ENCODE results near the gene CMA1. TPM values are rescaled to one million over a fixed set of nuclear protein-coding genes. Genes with fewer than 3 reads are reported as not detected.
"Not testable (repeated sequence)": the region's sequence is repeated elsewhere in the genome, so short reads cannot be mapped to it uniquely, and the experiment has no call there.

CMA1 gene
- total and polyA plus RNA-seq, 2 of the 8 experiments (the other 6 are each of a cell fraction or from before 2014, with no cell fraction given), result not detected

DNA sequence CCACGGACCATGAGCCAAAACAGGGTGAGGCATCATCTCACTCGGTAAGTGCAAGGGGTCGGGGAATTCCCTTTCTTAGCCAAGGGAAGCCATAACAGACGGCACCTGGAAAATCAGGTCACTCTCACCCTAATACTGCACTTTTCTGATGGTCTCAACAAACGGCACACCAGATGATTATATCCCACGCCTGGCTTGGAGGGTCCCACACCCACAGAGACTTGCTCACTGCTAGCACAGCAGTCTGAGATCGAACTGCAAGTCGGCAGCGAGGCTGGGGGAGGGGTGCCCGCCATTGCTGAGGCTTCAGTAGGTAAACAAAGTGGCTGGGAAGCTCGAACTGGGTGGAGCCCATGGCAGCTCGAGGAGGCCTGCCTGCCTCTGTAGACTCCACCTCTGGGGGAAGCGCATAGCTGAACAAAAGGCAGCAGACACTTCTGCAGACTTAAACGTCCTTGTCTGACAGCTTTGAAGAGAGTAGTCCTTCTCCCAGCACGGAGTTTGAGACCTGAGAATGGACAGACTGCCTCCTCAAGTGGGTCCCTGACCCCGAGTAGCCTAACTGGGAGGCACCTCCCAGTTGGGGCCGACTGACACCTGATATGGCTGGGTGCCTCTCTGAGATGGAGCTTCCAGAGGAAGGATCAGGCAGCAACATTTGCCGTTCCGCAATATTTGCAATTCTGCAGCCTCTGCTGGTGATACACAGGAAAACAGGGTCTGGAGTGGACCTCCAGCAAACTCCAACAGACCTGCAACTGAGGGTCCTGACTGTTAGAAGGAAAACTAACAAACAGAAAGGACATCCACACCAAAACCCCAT, 16.3 kb downstream of the CMA1 start:
- H3K4me2 ChIP-seq (ENCODE audit: insufficient read depth in 1 of 2, low read depth in 2 of 2, low read length in 2 of 2); H4K5ac ChIP-seq (ENCODE audit: insufficient read length, low read depth, low read length); H2BK5ac ChIP-seq (ENCODE audit: low read depth, low read length); H3K79me2 ChIP-seq (ENCODE audit: control insufficient read depth in 1 of 2, insufficient read depth in 2 of 2, low read length in 2 of 2); H2BK20ac ChIP-seq (ENCODE audit: low read length); H4K8ac ChIP-seq (ENCODE audit: extremely low read depth, insufficient read depth, low read length); H3K9ac ChIP-seq (replicated peaks in 1 of 4; ENCODE audit: extremely low read depth in 1 of 4, low read depth in 3 of 4, low read length in 3 of 4); H3K18ac ChIP-seq (ENCODE audit: extremely low read depth, low read length); H3K27ac ChIP-seq (ENCODE audit: low read depth, low read length); H3K4ac ChIP-seq (replicated peaks; ENCODE audit: insufficient read length, low read depth, low read length); H3K4me3 ChIP-seq (ENCODE audit: extremely low read depth in 1 of 4, insufficient read depth in 2 of 4, low read depth in 3 of 4, low read length in 4 of 4); H3K23ac ChIP-seq (ENCODE audit: insufficient read length); H4K20me1 ChIP-seq (replicated peaks in 1 of 2; ENCODE audit: control insufficient read depth in 1 of 2, insufficient read depth in 2 of 2, low read length in 2 of 2); H3K14ac ChIP-seq (ENCODE audit: insufficient read length); H2BK120ac ChIP-seq (replicated peaks; ENCODE audit: low read depth, low read length); H2BK15ac ChIP-seq (ENCODE audit: low read length); H3K4me1 ChIP-seq (replicated peaks in 1 of 4; ENCODE audit: control insufficient read depth in 3 of 4, insufficient read depth in 4 of 4, low read length in 3 of 4); H3K27me3 ChIP-seq (replicated peaks in 1 of 4; ENCODE audit: control insufficient read depth in 3 of 4, extremely low read depth in 1 of 4, insufficient read depth in 3 of 4, low read length in 3 of 4); H3K56ac ChIP-seq (replicated peaks; ENCODE audit: insufficient read length, low read depth, low read length); H3K36me3 ChIP-seq (ENCODE audit: control insufficient read depth in 2 of 4, insufficient read depth in 4 of 4, low read length in 3 of 4); H3K23me2 ChIP-seq (ENCODE audit: low read depth, low read length); H4K91ac ChIP-seq (replicated peaks; ENCODE audit: insufficient read length, low read length); H2BK12ac ChIP-seq (ENCODE audit: low read depth, low read length); DNase-seq (ENCODE audit: low read depth in 1 of 2, low spot score in 2 of 2); H2AFZ ChIP-seq (ENCODE audit: low read length); FAIRE-seq; H3K79me1 ChIP-seq (ENCODE audit: low read depth, low read length); POLR2A ChIA-PET (ENCODE audit: partially characterized antibody); H2AK5ac ChIP-seq (ENCODE audit: low read depth, low read length): not testable (repeated sequence)
- CTCF ChIA-PET (ENCODE audit: partially characterized antibody), result interaction anchor here (1.2 to 2.4 kb wide), 2 partner anchors 10 to 114 kb away, joined by 4 to 12 read pairs; no protein-coding TSS in a partner anchor
- H3K9me3 ChIP-seq (ENCODE audit: insufficient read depth in 2 of 2, low read depth in 1 of 2, low read length in 1 of 2), result peaks cover 6 to 16% of the 10 kb centered on the region in 2 experiments; a peak in 3 of 4 replicates
- 73% methylated on average over 19 of the region's 19 CpGs; no CpG with 5 or more reads in 1 of the 2 experiments for WGBS, 2 experiments (ENCODE audit: extremely low coverage in 1 of 2, insufficient coverage in 1 of 2, insufficient read length in 1 of 2, insufficient replicate concordance in 2 of 2, low coverage in 1 of 2, low lambda C conversion rate in 2 of 2, missing lambda C conversion rate in 1 of 2)

Measured in H1 (cell line).